DMS79 (cell line): ENCODE measurements around the gene CAMTA1.
"Not testable (repeated sequence)": the region's sequence is repeated elsewhere in the genome, so short reads cannot be mapped to it uniquely, and the experiment has no call there.

ENCODE experiments used
- DNase-seq: peaks from one replicate; lab custom pipeline; 2025; lab: John Stamatoyannopoulos, UW

CAMTA1 gene, protein sequence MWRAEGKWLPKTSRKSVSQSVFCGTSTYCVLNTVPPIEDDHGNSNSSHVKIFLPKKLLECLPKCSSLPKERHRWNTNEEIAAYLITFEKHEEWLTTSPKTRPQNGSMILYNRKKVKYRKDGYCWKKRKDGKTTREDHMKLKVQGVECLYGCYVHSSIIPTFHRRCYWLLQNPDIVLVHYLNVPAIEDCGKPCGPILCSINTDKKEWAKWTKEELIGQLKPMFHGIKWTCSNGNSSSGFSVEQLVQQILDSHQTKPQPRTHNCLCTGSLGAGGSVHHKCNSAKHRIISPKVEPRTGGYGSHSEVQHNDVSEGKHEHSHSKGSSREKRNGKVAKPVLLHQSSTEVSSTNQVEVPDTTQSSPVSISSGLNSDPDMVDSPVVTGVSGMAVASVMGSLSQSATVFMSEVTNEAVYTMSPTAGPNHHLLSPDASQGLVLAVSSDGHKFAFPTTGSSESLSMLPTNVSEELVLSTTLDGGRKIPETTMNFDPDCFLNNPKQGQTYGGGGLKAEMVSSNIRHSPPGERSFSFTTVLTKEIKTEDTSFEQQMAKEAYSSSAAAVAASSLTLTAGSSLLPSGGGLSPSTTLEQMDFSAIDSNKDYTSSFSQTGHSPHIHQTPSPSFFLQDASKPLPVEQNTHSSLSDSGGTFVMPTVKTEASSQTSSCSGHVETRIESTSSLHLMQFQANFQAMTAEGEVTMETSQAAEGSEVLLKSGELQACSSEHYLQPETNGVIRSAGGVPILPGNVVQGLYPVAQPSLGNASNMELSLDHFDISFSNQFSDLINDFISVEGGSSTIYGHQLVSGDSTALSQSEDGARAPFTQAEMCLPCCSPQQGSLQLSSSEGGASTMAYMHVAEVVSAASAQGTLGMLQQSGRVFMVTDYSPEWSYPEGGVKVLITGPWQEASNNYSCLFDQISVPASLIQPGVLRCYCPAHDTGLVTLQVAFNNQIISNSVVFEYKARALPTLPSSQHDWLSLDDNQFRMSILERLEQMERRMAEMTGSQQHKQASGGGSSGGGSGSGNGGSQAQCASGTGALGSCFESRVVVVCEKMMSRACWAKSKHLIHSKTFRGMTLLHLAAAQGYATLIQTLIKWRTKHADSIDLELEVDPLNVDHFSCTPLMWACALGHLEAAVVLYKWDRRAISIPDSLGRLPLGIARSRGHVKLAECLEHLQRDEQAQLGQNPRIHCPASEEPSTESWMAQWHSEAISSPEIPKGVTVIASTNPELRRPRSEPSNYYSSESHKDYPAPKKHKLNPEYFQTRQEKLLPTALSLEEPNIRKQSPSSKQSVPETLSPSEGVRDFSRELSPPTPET (N-terminal part only)

DNA sequence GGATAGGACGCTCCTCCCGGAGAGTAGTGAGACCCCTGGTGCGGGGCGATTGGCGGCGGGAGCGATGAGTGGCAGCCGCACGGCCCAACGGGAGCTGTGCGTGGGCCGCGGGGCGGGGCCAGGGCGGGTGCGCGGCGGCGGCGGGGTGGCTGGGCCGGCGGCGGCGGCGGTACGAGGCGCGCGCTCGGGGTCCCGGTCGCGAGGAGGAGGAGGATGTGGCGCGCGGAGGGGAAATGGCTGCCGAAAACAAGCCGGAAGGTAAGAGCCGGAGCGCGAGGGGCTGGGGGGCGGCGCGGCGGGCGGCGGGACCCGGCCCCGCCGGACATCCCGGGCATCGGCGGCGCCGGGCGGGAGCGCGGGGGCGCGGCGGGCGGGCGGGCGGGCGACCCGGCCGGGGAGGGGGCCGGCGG lies at the start of gene CAMTA1:
TSS of gene CAMTA1 (plus strand) at position 137 of the 410 bp plus-strand sequence. CDS start at position 214, 77 bp downstream.
- DNase-seq = no peak

GRCh38 chr1:6738987-6739676 lies 46.1 kb upstream of the CAMTA1 start:
- DNase-seq = no peak

DNA sequence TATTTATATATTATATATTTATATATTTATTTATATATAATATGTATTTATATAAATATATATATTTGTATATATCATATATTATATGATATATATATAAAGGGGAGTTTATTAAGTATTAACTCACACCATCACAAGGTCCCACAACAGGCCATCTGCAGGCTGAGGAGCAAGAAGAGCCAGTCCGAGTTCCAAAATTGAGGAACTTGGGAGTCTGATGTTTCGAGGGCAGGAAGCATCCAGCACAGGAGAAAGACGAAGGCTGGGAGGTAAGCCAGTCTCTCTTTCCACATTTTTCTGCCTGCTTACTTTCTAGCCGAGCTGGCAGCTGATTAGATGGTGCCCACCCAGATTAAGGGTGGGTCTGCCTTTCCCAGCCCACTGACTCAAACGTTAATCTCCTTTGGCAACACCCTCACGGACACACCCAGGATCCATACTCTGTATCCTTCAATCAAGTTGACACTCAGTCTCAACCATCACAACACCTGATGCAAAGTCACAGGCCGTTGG lies 42.5 kb upstream of the CAMTA1 start:
- not testable (repeated sequence) for DNase-seq

GRCh38 chr1:6743189-6744101 lies 41.8 kb upstream of the CAMTA1 start:
- peak; percentile 53 for DNase-seq

DNA sequence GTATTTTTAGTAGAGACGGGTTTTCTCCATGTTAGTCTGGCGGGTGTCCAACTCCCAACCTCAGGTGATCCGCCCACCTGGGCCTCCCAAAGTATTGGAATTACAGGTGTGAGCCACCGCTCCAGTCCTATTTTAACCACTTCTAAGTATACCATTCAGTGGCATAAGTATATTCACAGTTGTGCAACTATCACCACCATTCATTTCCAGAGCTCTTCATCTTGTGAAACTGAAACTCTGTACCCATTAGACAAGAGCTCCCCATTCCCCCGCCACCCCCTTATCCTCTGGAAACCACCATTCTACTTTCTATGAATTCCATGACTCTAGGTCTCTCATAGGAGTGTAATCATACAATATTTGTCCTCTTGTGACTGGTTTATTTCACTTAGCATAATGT lies 40.2 kb upstream of the CAMTA1 start:
- no peak for DNase-seq

DNA sequence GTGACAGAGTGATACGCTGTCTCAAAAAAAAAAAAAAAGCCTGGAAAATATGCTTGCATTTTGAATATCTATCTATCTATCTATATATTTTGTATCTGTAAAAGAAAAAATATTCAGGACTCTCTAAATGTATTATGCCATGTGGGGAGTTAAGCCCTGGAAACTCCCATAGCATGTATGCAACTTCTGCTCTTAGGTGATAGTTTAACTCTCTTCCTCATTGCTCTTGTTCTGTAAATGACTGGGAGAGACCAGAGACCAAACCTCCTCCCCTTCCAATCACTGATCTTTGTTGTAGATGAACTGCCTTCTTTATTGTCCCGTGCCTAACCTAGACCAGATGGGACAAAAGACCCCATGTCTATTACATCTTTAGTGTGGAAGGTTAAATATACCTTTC lies 37.6 kb upstream of the CAMTA1 start:
- DNase-seq = no peak

- DNase-seq = no peak
Observed at GRCh38 chr1:6750490-6750889, 34.8 kb upstream of the CAMTA1 start.

GRCh38 chr1:6753320-6754140 lies 31.7 kb upstream of the CAMTA1 start:
- no peak for DNase-seq

DNA sequence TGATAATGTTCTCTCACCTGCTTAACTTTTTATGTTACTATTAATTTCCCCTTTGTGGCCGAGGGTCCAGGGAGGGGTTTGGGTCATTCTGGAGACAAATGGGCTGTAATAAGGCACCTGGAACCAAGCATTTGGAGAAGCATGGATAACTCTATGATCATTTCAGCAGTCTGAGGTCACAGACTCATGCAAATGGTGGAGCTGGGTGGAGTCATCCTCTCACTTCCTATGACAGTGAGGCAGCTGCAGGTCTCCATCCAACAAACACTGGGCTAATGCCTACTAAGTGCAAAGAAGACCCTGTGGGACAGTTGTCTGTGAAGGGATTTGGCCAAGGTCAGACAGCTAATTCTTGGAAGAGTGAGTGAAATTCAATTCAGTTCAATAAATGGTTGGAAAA lies 28.8 kb upstream of the CAMTA1 start:
- DNase-seq = no peak

DNA sequence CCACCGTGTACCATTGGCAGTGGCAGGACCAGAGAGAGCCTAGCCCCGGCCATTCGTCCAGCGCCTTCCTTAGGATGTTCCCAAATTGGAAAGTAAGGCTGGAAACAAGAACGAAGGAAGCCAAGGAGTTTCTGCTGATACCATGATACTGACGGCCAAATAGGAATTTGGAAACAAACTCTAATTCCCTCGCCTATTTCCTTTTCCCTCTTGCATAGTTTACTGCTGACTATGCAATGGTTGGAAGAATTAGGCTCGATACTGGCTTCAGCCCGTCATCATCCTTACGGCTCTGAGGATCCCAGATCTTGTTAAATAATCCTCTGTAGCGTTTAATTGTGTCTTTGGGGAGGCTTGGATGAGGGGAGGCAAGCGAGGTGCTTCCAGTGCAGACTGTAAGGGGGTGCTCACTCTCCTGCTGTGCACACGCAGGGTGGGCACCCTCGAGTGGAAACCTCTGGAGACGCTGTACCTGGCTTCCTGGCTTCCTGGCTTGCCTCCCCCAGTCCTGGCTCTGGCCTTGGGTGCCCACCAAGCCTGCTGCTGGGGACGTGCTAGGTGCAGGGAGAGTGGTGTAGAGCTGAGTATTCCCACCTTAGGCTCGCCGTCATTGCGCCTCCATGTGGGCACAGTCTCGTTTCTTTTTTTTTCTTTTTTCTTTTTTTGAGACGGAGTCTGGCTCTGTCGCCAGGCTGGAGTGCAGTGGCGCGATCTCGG lies 27.4 kb upstream of the CAMTA1 start:
- no peak for DNase-seq

DNA sequence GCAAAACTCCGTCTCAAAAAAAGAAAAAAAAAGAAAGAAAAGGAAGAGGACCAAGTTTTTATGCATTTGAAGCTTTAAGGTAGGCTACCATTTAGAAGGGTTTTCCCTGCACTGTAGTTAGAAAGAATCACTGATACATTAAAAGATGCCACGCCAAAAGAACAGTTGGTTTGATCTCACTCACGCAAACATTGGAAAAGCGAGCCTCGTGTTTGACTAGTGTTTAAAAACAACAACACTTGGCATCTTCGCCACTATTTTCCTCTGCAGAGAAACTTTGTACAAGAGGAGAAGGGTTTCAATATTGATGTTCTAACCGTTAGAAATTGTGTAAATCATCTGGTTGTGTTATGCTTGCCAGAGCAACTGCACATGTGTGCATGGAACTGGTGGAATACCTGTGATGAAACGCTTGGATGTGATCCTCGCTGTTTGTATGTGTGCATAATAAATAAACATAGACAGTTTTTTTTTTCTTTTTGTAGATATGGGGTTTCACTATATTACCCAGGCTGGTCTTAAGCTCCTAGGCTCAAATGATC lies 24.0 kb upstream of the CAMTA1 start:
- DNase-seq = no peak

DNA sequence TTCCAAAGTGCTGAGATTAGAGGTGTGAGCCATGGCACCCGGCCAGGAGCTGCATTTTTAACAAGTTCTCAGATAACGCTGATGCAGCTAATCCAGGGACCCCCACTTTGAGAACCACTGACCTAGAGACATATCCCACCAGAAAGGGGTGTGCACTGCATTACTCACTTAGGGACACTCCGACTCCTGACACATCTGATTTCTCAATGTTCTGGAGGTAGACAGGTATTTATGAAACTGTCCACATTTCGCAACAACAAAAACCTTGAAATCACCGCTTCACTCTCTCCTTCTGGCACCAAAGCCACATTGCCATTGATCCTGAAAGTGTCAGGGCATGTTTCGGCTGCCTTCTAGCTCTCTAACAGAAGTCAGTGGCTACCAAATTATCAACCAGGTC lies 23.2 kb upstream of the CAMTA1 start:
- no peak for DNase-seq

- DNase-seq = peak; percentile 64
Observed at GRCh38 chr1:6770751-6771440, 14.4 kb upstream of the CAMTA1 start.

- DNase-seq = peak; percentile 64
Observed at GRCh38 chr1:6771441-6771769, 13.8 kb upstream of the CAMTA1 start.

DNA sequence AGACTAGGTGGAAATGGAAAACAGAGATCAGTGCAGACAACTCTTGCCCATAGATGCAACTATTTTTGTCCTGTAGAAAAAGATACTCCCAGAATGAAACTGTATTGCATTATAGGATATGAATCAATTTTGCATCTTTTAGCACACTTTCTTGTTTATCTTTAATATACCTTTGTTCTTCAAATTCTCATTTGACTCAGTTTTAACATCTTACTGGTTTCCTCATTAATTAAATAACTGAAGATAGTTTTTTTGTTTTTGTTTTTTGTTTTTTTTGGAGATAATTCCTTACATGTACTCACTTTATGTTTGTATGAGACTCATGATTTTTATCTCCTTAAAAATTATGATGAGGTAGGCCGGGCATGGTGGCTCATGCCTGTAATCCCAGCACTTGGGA lies 10.9 kb upstream of the CAMTA1 start:
- DNase-seq = no peak

GRCh38 chr1:6775261-6776043 lies 9.8 kb upstream of the CAMTA1 start:
- no peak for DNase-seq

DNA sequence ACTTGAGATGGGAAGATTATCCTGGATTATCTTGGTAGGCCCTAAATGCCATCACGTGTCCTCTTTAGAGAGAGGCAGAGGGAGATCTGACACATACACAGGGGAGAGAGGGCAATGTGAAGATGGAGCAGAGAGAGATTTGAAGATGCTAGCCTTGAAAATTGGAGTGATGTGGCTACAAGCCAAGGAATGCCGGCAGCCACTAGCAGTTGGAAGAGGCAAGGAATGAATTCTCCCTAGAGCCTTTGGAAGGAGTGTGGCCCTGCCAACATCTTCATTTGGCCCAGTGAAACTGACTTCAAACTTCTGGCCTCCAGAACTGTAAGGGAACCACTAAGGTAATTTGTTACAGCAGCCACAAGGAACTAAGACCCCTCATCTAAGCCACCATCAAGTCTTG lies 8.9 kb upstream of the CAMTA1 start:
- DNase-seq = no peak
